A549 treated with CpdA at 1 μM for 4 hours (cell line): Measurements from ENCODE around the gene KLHL21. TPM values are rescaled to one million over a fixed set of nuclear protein-coding genes. Genes with fewer than 3 reads are reported as not detected.

Source experiments
- total RNA-seq: library from RNA; stranded (reverse); fragments of 200-300 nt; extraction: Qiagen RNA extraction; gene quantifications from 5 replicates; pipeline ENCODE4 v1.2.3, GENCODE V29; 2022; ENCODE audit warnings: low read depth

KLHL21 gene, protein sequence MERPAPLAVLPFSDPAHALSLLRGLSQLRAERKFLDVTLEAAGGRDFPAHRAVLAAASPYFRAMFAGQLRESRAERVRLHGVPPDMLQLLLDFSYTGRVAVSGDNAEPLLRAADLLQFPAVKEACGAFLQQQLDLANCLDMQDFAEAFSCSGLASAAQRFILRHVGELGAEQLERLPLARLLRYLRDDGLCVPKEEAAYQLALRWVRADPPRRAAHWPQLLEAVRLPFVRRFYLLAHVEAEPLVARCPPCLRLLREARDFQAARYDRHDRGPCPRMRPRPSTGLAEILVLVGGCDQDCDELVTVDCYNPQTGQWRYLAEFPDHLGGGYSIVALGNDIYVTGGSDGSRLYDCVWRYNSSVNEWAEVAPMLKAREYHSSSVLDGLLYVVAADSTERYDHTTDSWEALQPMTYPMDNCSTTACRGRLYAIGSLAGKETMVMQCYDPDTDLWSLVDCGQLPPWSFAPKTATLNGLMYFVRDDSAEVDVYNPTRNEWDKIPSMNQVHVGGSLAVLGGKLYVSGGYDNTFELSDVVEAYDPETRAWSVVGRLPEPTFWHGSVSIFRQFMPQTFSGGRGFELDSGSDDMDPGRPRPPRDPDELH
- total RNA-seq: 21.2 to 36.4 TPM (median 27.0 TPM) in 5 replicates

DNA sequence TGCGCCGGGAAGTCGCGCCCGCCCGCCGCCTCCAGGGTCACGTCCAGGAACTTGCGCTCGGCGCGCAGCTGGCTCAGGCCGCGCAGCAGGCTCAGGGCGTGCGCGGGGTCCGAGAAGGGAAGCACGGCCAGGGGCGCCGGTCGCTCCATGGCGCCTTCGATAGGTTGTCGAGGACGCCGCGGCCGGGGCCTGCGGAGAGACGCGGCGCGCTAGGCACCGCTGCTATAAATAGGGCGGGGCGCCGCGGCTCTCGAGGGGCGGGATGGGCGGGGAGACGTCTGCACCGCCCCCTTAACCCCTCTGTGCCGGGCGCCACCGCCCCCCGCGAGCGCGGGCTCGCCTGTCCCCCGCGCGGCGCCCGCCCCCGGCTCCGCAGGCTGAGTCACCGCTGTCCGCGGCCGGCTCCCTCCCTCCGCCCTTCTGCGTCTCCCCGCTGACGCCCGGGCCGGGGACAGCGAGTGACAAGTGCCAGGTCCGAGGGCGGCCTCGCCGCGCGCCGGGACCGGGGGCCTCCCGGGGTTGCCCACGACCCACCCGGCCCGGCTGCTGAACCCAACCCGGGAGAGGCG is at the start of gene KLHL21:
KLHL21 (minus strand) TSS at position 201 of the 569 bp plus-strand sequence; CDS start at position 149, 52 bp downstream.

DNA sequence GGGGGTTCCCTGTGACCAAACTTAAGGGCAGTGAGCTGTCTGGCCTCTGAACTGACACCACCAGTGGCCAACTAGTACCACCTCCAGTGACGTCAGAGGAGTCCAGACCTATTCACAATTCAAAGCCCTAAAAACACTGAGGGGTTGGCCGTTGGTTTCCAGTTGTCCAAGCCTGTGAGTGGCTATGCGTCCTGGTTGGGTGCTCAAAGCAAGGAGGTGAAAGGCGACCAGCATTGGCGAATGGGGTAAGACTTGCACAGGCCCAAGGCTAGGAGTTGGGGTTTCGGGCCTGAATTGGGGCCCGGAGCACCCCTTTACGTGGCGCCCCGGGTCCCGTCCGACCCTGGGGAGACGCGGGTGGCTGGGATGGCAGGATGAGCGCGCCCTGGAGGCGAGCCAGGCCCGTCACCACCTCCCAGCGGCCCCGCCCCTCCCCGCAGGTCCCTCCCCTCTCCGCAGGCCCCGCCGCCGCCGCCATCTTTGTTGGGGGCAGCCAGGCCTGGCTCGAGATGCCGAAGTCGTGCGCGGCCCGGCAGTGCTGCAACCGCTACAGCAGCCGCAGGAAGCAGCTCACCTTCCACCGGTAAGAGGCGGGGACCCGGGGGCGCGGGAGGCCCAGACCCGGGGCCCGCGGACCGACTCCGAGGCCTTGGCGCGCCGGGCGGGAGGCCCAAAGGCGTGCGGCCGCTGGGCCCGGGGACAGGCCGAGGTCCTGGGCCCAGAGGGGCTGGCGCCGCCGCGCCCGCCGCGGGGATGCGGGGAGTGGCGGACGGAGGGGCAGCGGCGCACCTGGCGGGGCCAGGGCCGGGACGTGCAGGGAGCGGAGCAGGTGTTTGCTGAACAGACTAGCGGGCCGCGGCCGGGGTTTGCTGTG is 22.3 kb upstream of the KLHL21 start, which contains the start of gene THAP3:
THAP3 (plus strand) TSS at position 159 of the 874 bp plus-strand sequence; CDS start at position 510, 351 bp downstream.

DNA sequence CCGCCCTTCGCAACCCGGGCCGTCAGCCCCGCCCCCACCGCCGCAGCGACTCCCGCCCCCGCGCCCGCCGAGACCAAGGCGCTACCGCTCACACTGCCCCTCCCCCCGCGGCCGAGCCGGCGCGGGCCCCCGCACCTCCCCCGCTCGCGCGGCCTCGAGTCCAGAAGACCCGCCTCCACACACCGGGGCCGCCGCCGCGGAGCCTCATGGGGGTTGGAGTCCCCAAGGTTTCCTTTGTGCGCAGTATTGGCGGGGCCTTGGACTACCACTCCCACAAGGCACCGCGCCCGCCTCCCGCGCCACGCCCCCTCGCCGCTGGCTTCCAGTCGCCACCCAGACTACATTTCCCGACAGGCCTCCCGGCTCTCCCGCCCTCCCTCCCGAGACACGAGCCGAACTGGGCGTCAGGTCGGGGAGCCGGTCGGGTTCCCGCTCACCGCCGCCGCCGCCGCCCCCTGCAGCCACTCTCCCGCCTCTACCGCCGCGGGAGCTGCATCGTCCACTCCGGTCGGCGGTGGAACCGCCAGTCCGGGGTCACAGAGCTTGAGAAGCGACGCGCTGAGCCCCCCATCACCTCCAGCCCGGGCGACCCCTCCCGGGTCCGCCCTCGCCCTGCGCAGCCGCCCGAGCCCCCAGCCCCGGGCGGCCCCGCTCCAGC is 10.8 kb upstream of the KLHL21 start, which contains the start of gene PHF13:
PHF13 (plus strand) TSS at position 371 of the 658 bp plus-strand sequence. CDS start 336 bp downstream, outside the sequence.

DNA sequence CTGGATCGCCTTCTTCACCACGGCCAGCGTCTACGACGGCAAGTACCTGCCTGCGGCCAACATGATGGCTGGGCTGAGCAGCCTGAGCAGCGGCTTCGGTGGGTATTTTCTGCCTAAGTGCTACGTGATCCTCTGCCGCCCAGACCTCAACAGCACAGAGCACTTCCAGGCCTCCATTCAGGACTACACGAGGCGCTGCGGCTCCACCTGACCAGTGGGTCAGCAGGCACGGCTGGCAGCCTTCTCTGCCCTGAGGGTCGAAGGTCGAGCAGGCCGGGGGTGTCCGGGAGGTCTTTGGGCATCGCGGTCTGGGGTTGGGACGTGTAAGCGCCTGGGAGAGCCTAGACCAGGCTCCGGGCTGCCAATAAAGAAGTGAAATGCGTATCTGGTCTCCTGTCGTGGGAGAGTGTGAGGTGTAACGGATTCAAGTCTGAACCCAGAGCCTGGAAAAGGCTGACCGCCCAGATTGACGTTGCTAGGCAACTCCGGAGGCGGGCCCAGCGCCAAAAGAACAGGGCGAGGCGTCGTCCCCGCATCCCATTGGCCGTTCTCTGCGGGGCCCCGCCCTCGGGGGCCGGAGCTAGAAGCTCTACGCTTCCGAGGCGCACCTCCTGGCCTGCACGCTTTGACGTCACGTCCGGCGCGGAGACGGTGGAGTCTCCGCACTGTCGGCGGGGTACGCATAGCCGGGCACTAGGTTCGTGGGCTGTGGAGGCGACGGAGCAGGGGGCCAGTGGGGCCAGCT is 23.1 kb downstream of the KLHL21 start, which contains the start of gene ZBTB48:
ZBTB48 (plus strand) TSS at position 621 of the 745 bp plus-strand sequence. CDS start 616 bp downstream, outside the sequence.

DNA sequence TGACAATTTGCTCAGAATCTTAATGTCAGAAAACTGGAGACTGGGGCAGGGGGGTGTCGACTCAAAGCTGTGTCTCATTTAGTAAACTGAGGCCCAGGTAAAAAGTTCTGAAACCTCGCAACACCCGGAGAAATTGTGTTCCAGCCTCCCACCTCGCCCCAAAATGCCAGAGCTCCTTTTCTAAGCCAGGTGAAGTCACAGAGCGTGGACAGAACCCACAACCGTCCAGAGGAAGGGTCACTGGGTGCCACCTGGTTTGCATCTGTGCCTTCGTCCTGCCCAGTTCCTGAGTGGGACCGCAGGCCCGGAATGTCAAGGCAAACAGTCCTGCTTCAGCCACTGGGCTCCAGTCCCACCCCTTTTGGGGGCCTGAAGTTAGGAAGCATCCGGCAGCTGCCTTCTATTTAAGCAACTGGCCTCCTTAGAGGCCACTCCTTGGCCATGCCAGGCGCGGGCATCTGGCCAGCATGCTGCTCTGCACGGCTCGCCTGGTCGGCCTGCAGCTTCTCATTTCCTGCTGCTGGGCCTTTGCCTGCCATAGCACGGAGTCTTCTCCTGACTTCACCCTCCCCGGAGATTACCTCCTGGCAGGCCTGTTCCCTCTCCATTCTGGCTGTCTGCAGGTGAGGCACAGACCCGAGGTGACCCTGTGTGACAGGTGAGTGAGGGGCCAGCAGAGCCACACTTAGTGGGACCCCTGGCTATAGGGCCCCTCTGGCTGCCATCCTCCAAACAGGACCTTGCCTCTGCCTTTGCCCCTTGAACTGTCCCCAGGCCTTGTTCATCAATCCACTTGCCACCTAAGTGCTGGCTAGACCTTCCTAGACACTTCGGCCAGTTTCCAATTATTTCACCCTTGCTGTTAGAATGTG is 47.5 kb downstream of the KLHL21 start, which contains the start of gene TAS1R1:
TAS1R1 (plus strand) TSS at position 401 of the 872 bp plus-strand sequence; CDS start at position 468, 67 bp downstream.

GRCh38 chr1:6554031-6554906 is 48.4 kb downstream of the KLHL21 start, which contains the start of gene NOL9:
Gene NOL9, minus strand, starts transcription at chr1:6554513. Its CDS starts 11 bp downstream, at chr1:6554502.

Other genes starting within 250 kb of the KLHL21 start
- gene ACOT7, start 209.1 kb downstream of the KLHL21 start, total RNA-seq: 52.7 to 77.7 TPM (median 72.7 TPM) in 5 replicates
- 2.3 to 3.5 TPM (median 3.0 TPM) in 5 replicates for gene HES2, start 182.9 kb downstream of the KLHL21 start, total RNA-seq
- 0.21 to 1.6 TPM (median 0.46 TPM) in 4 of 5 replicates, not detected in the other for gene ESPN, start 178.1 kb downstream of the KLHL21 start, total RNA-seq
- gene TNFRSF25, start 136.7 kb downstream of the KLHL21 start, total RNA-seq: 2.3 to 4.6 TPM (median 3.8 TPM) in 5 replicates
- 2.8 to 5.2 TPM (median 3.8 TPM) in 5 replicates for gene PLEKHG5, start 111.2 kb downstream of the KLHL21 start, total RNA-seq
- gene NOL9, start 48.4 kb downstream of the KLHL21 start, total RNA-seq: 3.5 to 5.0 TPM (median 4.6 TPM) in 5 replicates
- 0.07 TPM in 1 of 5 replicates, not detected in the others for gene TAS1R1, start 47.6 kb downstream of the KLHL21 start, total RNA-seq
- gene ZBTB48, start 22.9 kb downstream of the KLHL21 start, total RNA-seq: 11.5 to 15.5 TPM (median 15.2 TPM) in 5 replicates
- gene PHF13, start 10.9 kb upstream of the KLHL21 start, total RNA-seq: 7.8 to 10.4 TPM (median 9.2 TPM) in 5 replicates
- 17.2 to 19.9 TPM (median 18.1 TPM) in 5 replicates for gene THAP3, start 22.0 kb upstream of the KLHL21 start, total RNA-seq
- gene DNAJC11, start 98.9 kb upstream of the KLHL21 start, total RNA-seq: 35.2 to 40.3 TPM (median 36.4 TPM) in 5 replicates
- 64.2 to 71.3 TPM (median 66.6 TPM) in 5 replicates for gene CAMTA1, start 182.6 kb upstream of the KLHL21 start, total RNA-seq